Activated CD4-positive, alpha-beta T cell treated with anti-CD3 and anti-CD28 coated beads for 24 hours (primary cell): ENCODE results near the gene UBE2L5.

Experiments used
- DNase-seq, 2 donors: peaks; one replicate each; pipeline ENCODE4 v3.0.0-alpha.2; 2020; ENCODE audit warnings: low read depth in 2 of 2

UBE2L5 gene

DNA sequence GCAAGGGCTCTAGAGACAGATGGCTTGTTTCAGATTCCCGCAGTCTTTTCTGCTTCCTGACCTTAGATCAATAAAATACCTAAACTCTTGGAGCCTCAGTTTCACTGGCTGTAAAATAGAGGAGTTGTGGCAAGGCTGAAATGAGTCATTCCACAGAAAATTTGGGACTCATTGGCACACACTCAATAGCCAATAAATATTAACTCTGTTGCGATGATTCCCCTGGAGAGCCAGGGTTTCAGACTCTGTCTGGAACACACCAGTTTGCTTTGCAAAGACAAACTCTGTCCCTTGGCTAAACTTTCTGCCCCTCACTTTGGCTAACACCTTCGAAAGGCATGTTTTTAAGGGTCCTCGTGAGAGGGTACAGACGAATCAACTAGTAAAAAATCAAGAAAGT lies 18.1 kb upstream of the UBE2L5 start:
- no peak for DNase-seq

DNA sequence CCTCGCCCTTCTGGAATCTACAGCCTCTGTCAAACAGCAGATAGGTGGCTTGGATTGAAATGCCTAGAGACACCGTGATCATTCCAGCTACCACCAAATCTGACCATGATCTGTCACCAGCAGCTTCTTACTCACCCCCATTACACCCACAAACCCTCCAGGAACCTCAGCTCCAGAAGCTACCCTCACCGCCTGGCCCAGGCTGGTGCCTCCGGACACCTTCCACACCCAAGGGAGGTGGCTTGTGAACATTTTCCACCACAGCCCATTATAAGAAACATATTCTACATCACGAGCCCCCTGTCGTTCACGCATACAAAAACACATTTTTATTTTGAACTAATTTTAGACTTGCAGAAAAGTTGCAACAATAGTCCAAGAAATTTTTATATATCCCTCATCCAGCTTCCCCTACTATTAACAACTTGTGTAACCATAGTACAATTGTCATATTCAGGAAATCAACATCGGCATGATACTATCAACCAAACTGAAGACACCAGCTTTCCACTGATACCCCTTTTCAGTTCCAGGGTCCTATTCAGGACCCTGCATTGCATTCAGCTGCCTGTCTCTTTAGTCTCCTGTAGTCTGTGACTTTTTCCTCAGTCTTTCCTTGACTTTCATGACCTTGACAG lies 15.4 kb upstream of the UBE2L5 start:
- DNase-seq: no peak

DNA sequence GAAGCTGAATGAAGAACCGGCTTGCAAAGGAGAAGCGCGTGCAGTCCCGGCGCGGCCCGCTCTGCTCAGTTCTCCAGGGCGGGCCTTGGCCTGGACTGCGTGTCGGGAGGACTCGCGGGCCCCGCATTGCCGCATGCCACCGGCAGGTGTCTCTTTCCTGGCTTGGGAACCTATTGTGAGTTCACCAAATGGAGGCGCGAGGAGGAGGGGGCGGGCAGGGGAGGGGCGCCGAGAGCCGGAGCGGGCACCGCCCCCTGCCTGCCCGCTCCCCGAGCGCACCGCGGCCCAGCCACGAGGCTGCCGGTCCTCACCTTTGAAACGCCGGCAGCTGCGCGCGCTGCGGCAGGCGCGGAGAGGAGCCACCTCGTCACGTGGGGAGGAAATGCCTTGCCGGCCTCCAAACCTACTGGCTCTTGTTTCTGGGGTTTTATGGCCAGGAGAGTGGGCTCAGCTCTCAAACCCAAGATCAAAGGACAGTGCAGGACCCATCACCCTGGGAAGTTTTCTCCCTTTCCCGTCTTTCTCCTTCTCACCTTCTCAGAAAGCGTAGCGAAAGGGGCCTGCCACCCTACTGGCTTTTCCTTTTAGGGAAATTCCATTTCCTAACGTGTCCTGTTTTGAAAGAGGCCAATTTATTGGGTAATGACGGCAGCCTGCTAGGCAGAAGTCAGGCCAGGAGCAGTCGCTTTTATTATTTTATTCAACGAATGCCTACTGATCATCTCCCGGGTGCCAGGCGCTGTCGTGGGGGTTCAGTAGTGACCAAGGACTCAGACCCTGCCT lies 13.8 kb upstream of the UBE2L5 start:
- peak; percentile 90 to 91 for DNase-seq

DNA sequence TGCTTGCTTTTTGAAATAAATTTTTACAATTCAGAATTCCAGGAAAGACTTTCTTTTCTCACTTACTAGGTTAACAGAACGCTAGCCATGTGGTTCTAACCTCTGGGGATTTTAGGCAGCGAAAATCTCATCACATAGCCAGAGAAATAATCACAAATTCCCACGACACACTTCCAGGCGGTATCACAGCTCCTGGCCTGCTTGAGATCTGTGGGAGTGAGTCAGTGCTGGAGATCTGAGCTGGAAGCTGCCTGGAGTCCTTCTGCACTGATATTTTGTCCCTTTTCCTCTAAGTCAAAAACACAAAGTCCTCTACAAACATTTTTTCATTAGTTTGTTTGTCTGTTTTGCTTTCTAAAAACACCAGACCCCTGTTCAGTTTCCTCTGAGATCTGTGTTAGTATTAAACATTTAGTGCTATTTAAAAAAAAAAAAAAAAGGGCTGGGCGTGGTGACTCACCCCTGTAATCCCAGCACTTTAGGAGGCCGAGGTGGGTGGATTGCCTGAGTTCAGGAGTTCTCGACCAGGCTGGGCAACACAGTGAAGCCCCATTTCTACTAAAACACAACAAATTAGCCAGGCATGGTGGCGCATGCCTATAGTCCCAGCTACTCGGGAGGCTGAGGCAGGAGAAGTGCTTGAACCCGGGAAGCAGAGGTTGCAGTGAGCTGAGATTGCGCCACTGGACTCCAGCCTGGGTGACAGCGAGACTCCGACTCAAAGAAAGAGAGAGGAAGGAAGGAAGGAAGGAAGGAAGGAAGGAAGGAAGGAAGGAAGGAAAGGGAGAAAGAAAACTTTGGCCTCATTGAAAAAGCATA lies 12.2 kb upstream of the UBE2L5 start:
- DNase-seq: no peak

DNA sequence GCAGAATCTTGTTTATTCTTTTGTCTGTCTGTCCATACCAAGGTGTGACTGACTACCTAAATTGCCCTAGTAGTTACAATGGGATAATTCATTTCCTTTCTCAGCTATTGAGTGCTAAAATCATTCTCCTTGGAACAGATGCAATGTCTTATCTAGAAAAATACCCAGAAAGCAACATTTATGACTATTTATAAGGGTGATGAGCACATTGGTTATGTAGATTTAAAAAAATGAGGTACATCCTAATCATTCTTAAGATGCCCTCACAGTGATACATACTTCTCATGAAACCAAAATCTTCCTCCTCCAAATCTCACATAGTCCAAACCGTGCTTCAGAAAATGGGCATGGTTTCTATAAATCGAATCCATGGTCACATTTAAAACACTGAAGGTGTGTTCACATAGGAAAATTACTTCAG lies 11.6 kb upstream of the UBE2L5 start:
- no peak for DNase-seq

DNA sequence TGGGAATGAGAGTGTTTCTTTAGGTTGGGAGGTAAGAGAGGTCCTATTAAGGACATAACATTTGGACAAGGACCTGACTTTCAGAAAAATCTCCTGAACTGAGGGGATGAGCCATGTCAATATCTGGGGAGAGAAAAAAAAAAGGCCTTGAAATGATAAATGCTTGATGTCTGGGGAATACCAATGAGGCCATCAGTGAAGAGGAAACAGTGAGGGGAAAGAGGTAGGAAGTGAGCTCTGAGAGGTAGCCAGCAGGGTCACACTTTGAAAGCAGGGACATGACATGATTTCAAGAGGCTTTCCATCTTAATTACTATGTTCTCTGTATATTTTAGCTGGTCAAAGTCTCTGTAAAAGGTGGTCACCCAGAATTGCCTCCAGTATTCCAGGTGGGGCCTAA lies 9.9 kb upstream of the UBE2L5 start:
- DNase-seq: no peak

DNA sequence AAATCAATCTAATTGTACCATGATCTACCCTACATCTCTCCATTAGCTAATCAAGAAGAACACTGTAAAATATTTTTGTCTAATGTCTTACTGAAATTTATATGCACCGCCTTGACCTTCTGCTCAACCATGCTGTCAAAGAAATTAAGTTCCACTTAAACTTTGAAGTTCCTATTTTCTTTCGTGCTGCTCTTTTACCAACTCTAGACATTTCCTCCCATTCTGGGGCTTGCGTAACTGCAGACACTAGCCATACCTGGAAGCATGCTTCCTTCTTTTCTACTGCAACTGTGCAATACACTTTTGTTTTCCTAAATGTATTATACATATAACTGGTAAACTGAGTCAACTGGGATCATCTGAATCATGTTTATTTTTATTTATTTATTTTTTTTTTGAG lies 8.5 kb upstream of the UBE2L5 start:
- DNase-seq: no peak

DNA sequence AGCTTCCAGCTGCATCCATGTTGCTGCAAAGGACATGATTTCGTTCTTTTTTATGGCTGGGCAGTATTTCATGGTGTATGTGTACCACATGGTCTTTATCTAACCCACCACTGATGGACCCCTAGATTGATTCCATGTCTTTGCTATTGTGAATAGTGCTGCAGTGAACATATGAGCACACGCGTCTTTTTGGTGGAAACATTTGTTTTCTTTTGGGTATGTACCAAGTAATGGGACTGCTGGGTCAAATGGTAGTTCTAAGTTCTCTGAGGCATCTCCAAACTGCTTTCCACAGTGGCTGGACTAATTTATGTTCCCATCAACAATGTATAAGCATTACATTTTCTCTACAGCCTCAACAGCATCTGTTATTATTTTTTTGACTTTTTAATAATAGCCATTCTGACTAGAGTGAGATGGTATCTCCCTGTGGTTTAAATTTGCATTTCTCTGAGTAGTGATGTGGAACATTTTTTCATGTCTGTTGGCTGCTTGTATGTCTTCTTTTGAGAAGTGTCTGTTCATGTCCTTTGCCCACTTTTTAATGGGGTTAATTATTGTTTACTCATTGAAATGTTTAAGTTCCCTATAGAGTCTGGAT lies 6.8 kb upstream of the UBE2L5 start:
- no peak for DNase-seq

DNA sequence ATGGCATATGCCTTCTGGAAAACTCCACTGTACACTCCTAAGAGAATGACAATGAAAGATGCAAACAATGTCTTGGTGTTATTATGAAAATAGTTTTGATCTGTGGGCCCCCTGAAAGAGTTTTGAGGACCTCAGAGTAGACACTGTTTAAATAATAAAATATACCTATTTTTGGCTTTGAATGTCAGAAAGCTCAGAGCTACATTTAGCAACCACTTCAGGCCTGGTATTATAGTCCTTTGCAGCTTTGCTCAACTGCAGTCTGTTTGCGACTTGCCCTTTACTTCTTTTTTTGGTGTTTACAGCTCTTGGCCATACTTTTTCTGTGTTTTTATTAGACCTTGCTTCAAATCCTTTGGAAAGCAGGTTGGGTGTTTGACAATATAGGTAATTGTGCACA lies 5.8 kb upstream of the UBE2L5 start:
- DNase-seq: no peak

DNA sequence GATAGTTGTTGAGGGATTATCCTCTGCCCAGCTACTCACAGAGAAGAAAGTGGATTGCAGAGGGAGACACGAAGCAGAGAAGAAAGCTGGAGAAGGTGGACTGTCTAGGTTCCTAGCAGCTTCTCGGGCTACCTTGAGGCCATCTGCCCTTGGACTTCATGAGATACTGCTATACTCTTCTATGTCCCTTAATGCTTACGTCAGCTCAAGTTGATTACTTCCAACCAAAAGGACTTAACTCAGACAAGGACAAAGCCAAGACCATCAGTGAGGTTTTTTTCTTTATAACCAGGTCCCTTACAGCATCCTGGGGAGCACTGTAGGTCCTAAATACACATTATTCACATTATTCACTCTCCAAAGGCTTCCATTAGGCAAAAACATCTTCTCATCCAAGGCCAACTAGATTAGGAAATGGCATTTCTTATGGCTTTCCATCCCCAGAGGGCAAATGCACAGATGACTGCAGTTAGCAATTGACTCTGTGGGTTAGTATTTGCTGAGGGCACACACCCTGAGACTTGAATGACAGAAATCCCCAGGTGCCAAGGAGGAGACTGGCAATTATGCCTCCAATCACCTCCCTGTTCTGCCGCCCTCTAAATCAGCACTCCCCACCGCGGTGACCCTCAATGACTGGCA lies 4.1 kb upstream of the UBE2L5 start:
- DNase-seq: no peak

DNA sequence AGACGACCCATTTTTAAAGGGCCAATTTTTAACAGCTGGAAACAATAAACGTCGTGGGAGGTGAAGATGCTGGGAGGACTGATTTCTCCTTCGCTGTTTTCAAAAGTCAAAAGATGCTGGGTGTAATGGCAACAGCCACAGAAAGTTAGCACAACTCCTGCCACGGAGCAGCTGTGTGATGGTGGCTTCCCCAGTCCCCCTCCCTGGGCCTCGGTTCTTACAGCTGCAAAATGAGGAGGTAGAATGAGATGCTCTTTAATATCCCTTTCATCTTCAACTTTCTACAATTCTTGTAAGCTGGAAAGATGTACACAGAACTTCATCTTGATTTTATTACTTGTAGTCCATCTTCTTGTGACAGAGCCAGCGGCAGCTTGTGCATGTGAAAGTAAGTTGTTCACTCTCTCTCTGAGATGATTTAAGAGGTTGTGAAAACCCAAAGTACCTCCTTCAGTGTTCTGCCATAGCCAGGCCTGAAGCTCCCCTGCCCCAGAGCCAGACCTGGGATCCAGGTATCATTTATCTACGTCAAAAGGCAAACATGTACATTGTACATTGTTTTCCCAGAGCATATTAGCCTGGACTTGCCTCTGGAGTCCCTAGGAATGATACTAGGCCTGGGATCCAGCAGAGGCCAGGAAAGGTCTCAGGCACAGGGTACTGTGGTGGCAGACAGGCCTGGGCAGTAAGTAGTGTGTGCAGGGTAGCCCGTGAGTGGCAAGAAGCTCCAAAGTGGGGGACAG lies 3.4 kb upstream of the UBE2L5 start:
- DNase-seq: no peak

DNA sequence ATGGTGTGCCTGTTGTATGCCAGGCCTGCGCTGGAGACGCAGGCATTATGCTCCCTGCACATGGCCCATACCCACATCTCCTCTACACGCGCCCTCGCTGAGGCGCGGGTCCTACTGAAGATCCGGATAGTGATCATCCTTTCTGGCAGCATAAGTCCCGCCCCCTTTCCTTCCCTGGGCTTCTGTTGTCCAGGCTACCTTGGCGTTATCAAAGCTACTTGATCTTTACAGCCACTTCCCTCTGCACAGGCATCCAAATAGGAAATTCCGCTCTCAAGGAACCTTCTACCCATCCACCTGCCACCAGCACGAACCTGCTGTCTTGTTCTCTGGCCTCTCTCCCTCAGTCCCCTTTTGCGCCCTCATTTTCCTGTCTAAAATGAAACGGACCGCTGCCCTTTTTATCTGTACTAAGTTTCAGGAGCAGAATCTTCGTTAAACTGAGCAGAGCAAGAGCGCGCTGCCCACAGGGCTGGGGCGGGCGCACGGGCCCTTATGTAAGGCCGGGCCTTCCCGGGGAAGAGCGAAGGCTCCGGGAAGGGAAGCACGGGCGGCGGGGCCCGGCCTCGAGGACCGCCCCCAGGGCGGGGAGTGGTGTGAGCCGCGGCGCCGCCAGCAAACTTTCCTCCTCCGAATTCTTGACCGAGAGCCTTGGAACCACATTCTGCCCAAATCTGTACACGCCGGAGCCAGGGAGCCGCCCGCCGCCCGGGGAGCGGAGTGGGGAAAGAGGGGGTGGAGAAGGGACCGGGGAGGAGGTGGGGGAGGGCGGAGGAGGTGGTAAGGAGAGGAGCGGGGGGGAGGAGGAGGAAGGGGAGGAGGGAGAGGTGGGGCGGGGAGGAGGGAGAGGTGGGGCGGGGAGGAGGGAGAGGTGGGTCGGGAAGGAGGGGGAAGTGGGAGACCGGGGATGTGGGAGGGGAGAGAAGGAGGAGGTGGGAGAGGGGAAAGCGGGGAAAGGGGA lies 920 bp upstream of the UBE2L5 start:
- peak in 1 of 2 donors; percentile 25 for DNase-seq

DNA sequence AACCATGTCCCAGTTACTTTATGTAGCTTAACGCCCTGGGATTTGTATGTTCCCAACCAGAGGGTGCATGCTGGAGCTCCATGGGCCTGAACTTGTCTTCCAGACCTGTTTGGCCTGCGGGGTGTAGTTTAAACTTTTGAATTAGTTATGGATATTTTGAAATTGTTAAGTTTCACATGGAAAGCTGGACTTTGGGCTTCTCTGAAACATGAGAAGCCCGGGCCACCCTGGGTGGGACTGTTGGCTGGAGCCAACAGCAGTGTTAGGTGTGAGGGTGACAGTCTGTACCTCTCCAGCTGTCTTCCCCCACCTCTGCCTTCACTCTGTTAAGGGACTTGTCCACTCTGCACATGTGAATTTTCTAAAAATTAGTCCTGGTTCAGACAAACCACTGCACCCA lies 1.6 kb downstream of the UBE2L5 start:
- no peak for DNase-seq

DNA sequence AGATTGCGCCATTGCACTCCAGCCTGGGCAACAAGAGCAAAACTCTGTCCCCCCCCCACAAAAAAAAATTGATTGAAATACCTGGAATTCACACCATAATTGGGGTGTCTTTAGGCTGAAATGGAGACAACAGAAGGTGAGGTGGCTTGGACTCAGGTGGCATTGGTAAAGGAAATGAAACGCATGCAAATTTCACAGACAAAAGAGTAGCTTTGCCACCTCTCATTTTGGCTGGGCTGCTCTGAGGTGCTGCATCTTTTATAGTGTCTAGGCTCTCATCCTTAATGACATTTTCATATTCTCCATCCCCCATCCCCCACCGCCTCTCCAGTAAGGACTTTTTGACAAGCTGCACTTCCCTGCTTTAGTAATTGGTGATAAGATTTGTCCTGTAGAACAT lies 6.9 kb downstream of the UBE2L5 start:
- DNase-seq: no peak

DNA sequence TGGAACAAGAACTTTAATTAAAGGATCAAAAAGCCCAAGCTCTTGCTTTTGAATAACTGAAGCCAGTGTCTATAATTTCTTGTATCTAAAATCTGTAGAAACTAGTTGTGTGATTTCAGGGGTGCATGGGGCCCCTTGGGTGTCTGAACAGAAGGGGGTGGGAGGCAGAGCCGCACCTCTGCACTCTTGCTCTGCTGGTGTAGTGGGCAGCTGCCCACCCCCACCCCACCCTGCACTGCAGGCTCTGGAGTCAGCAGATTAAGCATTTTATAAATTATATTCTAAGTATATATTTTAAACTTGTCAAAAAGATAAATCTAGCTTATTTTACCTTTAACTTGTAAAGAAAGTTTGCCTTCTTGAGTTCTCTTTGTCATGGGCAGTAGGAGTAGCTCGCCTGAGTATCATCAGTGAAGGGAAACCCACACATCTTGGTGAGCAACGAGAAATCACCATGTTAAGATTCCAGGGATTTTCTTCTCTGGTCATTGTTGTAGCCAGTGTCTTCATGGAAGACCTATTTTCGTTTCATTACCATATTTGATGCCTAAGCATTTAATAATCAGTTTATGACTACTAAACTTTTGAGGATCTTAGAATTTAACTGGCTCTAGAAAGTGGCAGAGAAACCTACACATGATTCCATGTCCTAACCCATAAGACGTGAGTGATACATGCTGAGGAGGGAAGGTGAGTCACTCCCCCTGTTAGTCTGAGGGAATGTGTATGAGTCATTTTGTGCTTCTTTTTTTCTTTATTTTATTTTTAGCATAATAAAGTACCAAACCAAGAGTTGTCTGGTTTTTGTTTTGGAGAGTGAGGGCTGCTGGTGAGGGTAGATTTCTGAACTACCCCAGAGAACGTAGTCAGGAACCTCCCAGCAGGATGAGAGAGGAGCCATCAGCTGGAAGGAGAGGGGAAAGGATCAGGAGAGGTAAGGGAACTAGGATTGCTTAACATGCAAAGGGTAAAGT lies 7.7 kb downstream of the UBE2L5 start:
- DNase-seq: peak in 1 of 2 donors; percentile 22

DNA sequence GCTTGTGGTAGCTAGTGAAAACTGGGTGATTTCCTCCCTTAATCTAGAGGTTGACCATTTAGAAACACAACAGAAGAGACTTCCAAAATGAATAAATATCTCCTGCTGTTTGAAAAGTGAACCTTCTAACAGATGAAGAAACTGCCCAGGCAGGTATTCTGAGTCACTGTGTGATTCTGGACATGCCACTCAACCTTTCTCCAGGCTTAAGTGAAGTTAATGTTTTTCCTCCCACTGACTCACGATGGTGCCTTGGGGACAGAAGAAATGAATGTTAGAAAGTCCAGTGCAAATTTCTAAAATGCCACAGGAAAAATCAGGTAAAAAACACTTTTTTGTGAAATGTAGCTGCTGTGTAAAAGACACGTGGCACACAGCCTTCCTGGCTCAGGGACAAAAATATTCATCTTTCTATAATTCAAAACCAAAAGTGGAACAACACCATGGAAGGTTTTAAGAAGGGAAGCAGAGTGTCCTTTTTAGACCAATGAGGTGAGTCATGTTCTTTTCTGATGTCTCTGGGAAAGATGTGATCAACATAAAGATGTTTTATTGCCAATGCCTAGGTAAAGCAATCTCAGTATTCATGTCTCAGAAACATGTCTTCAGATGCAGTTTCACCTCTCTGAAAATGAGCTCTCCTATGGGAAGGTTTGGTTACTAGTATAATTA lies 9.1 kb downstream of the UBE2L5 start:
- DNase-seq: no peak

DNA sequence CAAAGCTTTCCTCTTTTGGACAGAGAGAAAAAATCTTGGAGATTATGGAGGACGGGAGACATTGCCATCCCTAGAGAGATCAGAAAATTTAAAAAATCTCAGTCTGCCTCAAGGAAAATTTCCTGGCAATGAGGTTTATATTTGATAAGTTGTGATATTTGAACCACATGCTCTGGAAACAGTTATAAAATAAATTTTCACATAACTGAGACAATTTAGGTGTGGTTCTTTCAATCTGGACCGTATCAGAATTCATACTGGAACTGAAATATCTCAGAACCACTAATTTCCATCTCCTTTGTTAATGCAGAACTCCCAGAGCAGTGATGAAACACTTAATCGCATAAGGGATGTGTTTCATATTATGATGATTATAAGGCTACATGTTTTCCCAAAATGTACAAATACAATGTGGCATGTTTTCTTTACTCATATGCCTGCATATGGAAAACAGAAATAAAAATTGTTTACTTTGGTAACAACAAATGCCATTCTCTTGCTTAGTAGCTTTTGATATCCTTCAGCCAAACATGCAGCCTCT lies 13.7 kb downstream of the UBE2L5 start:
- no peak for DNase-seq

DNA sequence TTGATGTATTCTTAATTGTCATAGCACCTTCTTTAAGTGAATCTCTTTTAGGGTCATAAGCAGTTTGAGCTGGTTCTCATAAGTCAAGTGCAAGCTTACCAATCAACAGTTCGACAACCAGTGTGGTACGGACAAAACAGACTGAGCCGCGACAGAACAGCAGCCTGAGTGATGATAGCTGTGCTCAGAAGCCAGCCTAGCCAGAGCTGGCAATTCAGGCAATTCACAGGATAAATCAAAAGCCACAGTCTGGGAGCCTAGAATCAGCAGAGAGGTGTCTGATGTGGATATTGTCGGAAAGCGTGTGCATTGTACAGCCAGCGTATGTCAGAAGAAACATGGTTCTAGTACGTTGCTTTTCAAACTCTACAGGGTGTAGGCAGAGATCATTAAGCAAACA lies 14.9 kb downstream of the UBE2L5 start:
- DNase-seq: no peak
